ENCODE measurements around the gene NR1D2. TPM values are rescaled to one million over a fixed set of nuclear protein-coding genes. Genes with fewer than 3 reads are reported as not detected.
"Not testable (repeated sequence)": the region's sequence is repeated elsewhere in the genome, so short reads cannot be mapped to it uniquely, and the experiment has no call there.

Gene NR1D2
- total and polyA plus RNA-seq, 3 experiments from 2014 or later: 7.9 to 57.1 (median 8.4) TPM

GRCh38 chr3:23999012-23999641, 54.0 kb downstream of the NR1D2 start:
- H3K4me3 Mint-ChIP-seq: no peak overlapping the region
- POLR2A ChIA-PET: no interaction called here

GRCh38 chr3:24002129-24002528, 57.0 kb downstream of the NR1D2 start:
- Histone ChIP-seq H3K27me3 (ENCODE audit: insufficient read depth, low read length, poor library complexity, severe bottlenecking) (peaks cover 5% of the 10 kb centered on the region), H3K9me3 (ENCODE audit: low read length) (no peaks in the 10 kb centered on the region), H3K4me1 (ENCODE audit: insufficient read depth, low read length) (no peaks in the 10 kb centered on the region), H3K27ac (ENCODE audit: low read depth, low read length) (no peak overlapping the region), H3K4me3 (ENCODE audit: low read length) (no peak overlapping the region), H3K36me3 (ENCODE audit: insufficient read depth, low read length) (no peaks in the 10 kb centered on the region)
- no peak overlapping the region for H3K4me3 Mint-ChIP-seq
- DNase-seq: no peak
- peaks cover 0 to 7% (median 5%) of the 10 kb centered on the region in 3 donors for H3K4me1 Mint-ChIP-seq
- no peaks in the 10 kb centered on the region for H3K9me3 Mint-ChIP-seq
- peaks cover 6 to 7% of the 10 kb centered on the region in 2 donors for H3K27me3 Mint-ChIP-seq
- H3K27ac Mint-ChIP-seq: peak overlapping the region in 1 of 8 donors; percentile 77
- ChIA-PET CTCF (interaction anchor here (1.1 kb wide), 1 partner anchor 289 kb away, joined by 3 read pairs; no protein-coding TSS in a partner anchor), POLR2A (no interaction called here)
- H3K36me3 Mint-ChIP-seq: no peaks in the 10 kb centered on the region

More at GRCh38 chr3:23999012-23999641, 54.0 kb downstream of the NR1D2 start:
- no peaks in the 10 kb centered on the region for H3K9me3 ChIP-seq (ENCODE audit: low read length)
- peak; percentile 15 to 56 (median 30) for DNase-seq
- Mint-ChIP-seq H3K27ac (peak overlapping the region in 1 of 8 donors; percentile 18), H3K9me3 (no peaks in the 10 kb centered on the region), H3K36me3 (no peaks in the 10 kb centered on the region), H3K27me3 (peaks cover 6 to 7% of the 10 kb centered on the region in 2 donors), H3K4me1 (peaks cover 0 to 3% (median 3%) of the 10 kb centered on the region in 3 donors)
- no peaks in the 10 kb centered on the region for H3K36me3 ChIP-seq (ENCODE audit: insufficient read depth, low read length)
- H3K27me3 ChIP-seq (ENCODE audit: insufficient read depth, low read length, poor library complexity, severe bottlenecking): peaks cover 5% of the 10 kb centered on the region
- no peaks in the 10 kb centered on the region for H3K4me1 ChIP-seq (ENCODE audit: insufficient read depth, low read length)
- no peak overlapping the region for H3K27ac ChIP-seq (ENCODE audit: low read depth, low read length)
- H3K4me3 ChIP-seq (ENCODE audit: low read length): no peak overlapping the region
- CTCF ChIA-PET: interaction anchor here (0.6 to 0.7 kb wide), 2 partner anchors 188 to 1014 kb away, joined by 3 to 4 read pairs; no protein-coding TSS in a partner anchor

- no peak overlapping the region for H3K27ac ChIP-seq (ENCODE audit: low read depth, low read length)
- Mint-ChIP-seq H3K36me3 (no peaks in the 10 kb centered on the region), H3K4me3 (no peak overlapping the region), H3K4me1 (peaks cover 0 to 7% (median 5%) of the 10 kb centered on the region in 3 donors), H3K9me3 (no peaks in the 10 kb centered on the region), H3K27ac (no peak overlapping the region), H3K27me3 (peaks cover 6 to 7% of the 10 kb centered on the region in 2 donors)
- H3K27me3 ChIP-seq (ENCODE audit: insufficient read depth, low read length, poor library complexity, severe bottlenecking): peaks cover 5% of the 10 kb centered on the region
- no peaks in the 10 kb centered on the region for H3K4me1 ChIP-seq (ENCODE audit: insufficient read depth, low read length)
- H3K9me3 ChIP-seq (ENCODE audit: low read length): no peaks in the 10 kb centered on the region
- ChIA-PET CTCF (no interaction called here), POLR2A (no interaction called here)
- no peak overlapping the region for H3K4me3 ChIP-seq (ENCODE audit: low read length)
- DNase-seq: no peak
- no peaks in the 10 kb centered on the region for H3K36me3 ChIP-seq (ENCODE audit: insufficient read depth, low read length)
Observed at GRCh38 chr3:24003466-24003865, 58.4 kb downstream of the NR1D2 start.

- peaks cover 0 to 4% (median 2%) of the 10 kb centered on the region in 3 donors for H3K4me1 Mint-ChIP-seq
- Histone ChIP-seq H3K4me3 (ENCODE audit: low read length) (no peak overlapping the region), H3K9me3 (ENCODE audit: low read length) (no peaks in the 10 kb centered on the region), H3K4me1 (ENCODE audit: insufficient read depth, low read length) (no peaks in the 10 kb centered on the region), H3K36me3 (ENCODE audit: insufficient read depth, low read length) (no peaks in the 10 kb centered on the region), H3K27ac (ENCODE audit: low read depth, low read length) (no peak overlapping the region), H3K27me3 (ENCODE audit: insufficient read depth, low read length, poor library complexity, severe bottlenecking) (peaks cover 2% of the 10 kb centered on the region)
- no peaks in the 10 kb centered on the region for H3K9me3 Mint-ChIP-seq
- peak overlapping the region in 1 of 8 donors; percentile 7 for H3K27ac Mint-ChIP-seq
- peaks cover 3% of the 10 kb centered on the region in 2 donors for H3K27me3 Mint-ChIP-seq
- H3K36me3 Mint-ChIP-seq: no peaks in the 10 kb centered on the region
- no peak for DNase-seq
- POLR2A ChIA-PET: no interaction called here
- no peak overlapping the region for H3K4me3 Mint-ChIP-seq
- CTCF ChIA-PET: interaction anchor here (1.6 kb wide), 1 partner anchor 110 kb away, joined by 3 read pairs; no protein-coding TSS in a partner anchor
Observed at GRCh38 chr3:24004171-24004938, 59.3 kb downstream of the NR1D2 start.

- Histone ChIP-seq H3K9me3 (ENCODE audit: low read length) (no peaks in the 10 kb centered on the region), H3K4me3 (ENCODE audit: low read length) (no peak overlapping the region), H3K36me3 (ENCODE audit: insufficient read depth, low read length) (no peaks in the 10 kb centered on the region), H3K4me1 (ENCODE audit: insufficient read depth, low read length) (no peaks in the 10 kb centered on the region), H3K27me3 (ENCODE audit: insufficient read depth, low read length, poor library complexity, severe bottlenecking) (no peaks in the 10 kb centered on the region), H3K27ac (ENCODE audit: low read depth, low read length) (no peak overlapping the region)
- CTCF ChIA-PET: interaction anchor here (1.6 kb wide), 1 partner anchor 111 kb away, joined by 3 read pairs; no protein-coding TSS in a partner anchor
- Mint-ChIP-seq H3K27me3 (peaks cover 3% of the 10 kb centered on the region in 2 donors), H3K27ac (no peak overlapping the region), H3K9me3 (no peaks in the 10 kb centered on the region), H3K36me3 (no peaks in the 10 kb centered on the region), H3K4me3 (no peak overlapping the region), H3K4me1 (peaks cover 0 to 4% (median 2%) of the 10 kb centered on the region in 3 donors)
- DNase-seq: no peak
- POLR2A ChIA-PET: no interaction called here
Observed at GRCh38 chr3:24005669-24006068, 60.6 kb downstream of the NR1D2 start.

- H3K36me3 Mint-ChIP-seq; H3K27ac ChIP-seq (ENCODE audit: low read depth, low read length); H3K4me1 Mint-ChIP-seq; H3K27me3 Mint-ChIP-seq; H3K4me3 ChIP-seq (ENCODE audit: low read length); H3K27ac Mint-ChIP-seq; H3K9me3 Mint-ChIP-seq; H3K9me3 ChIP-seq (ENCODE audit: low read length); POLR2A ChIA-PET; DNase-seq; H3K4me1 ChIP-seq (ENCODE audit: insufficient read depth, low read length); H3K4me3 Mint-ChIP-seq; CTCF ChIA-PET; H3K36me3 ChIP-seq (ENCODE audit: insufficient read depth, low read length); H3K27me3 ChIP-seq (ENCODE audit: insufficient read depth, low read length, poor library complexity, severe bottlenecking): not testable (repeated sequence)
Observed at GRCh38 chr3:24010834-24011233, 65.7 kb downstream of the NR1D2 start.

- no peak overlapping the region for H3K27ac ChIP-seq (ENCODE audit: low read depth, low read length)
- ChIA-PET CTCF (no interaction called here), POLR2A (no interaction called here)
- no peaks in the 10 kb centered on the region for H3K27me3 ChIP-seq (ENCODE audit: insufficient read depth, low read length, poor library complexity, severe bottlenecking)
- peaks cover 0 to 6% (median 5%) of the 10 kb centered on the region in 3 donors for H3K36me3 Mint-ChIP-seq
- no peak overlapping the region for H3K4me3 Mint-ChIP-seq
- H3K36me3 ChIP-seq (ENCODE audit: insufficient read depth, low read length): no peaks in the 10 kb centered on the region
- no peak overlapping the region for H3K4me3 ChIP-seq (ENCODE audit: low read length)
- H3K4me1 ChIP-seq (ENCODE audit: insufficient read depth, low read length): no peaks in the 10 kb centered on the region
- H3K4me1 Mint-ChIP-seq: no peaks in the 10 kb centered on the region
- no peak for DNase-seq
- no peak overlapping the region for H3K27ac Mint-ChIP-seq
- peaks cover 0 to 3% of the 10 kb centered on the region in 2 donors for H3K27me3 Mint-ChIP-seq
- H3K9me3 ChIP-seq (ENCODE audit: low read length): no peaks in the 10 kb centered on the region
- H3K9me3 Mint-ChIP-seq: no peaks in the 10 kb centered on the region
Observed at GRCh38 chr3:24012589-24013269, 67.6 kb downstream of the NR1D2 start.

- Histone ChIP-seq H3K27ac (ENCODE audit: low read depth, low read length) (no peak overlapping the region), H3K4me3 (ENCODE audit: low read length) (no peak overlapping the region), H3K4me1 (ENCODE audit: insufficient read depth, low read length) (no peaks in the 10 kb centered on the region), H3K36me3 (ENCODE audit: insufficient read depth, low read length) (no peaks in the 10 kb centered on the region), H3K9me3 (ENCODE audit: low read length) (no peaks in the 10 kb centered on the region), H3K27me3 (ENCODE audit: insufficient read depth, low read length, poor library complexity, severe bottlenecking) (no peaks in the 10 kb centered on the region)
- Mint-ChIP-seq H3K4me1 (no peaks in the 10 kb centered on the region), H3K36me3 (peaks cover 0 to 6% (median 3%) of the 10 kb centered on the region in 3 donors), H3K27me3 (peaks cover 1 to 3% of the 10 kb centered on the region in 2 donors), H3K4me3 (no peak overlapping the region), H3K9me3 (no peaks in the 10 kb centered on the region), H3K27ac (no peak overlapping the region)
- ChIA-PET POLR2A (no interaction called here), CTCF (no interaction called here)
- DNase-seq: no peak
Observed at GRCh38 chr3:24017305-24017704, 72.2 kb downstream of the NR1D2 start.

All from CD8-positive, alpha-beta memory T cell (primary cell).